ENCODE measurements around the gene PLVAP.

Gene PLVAP, protein sequence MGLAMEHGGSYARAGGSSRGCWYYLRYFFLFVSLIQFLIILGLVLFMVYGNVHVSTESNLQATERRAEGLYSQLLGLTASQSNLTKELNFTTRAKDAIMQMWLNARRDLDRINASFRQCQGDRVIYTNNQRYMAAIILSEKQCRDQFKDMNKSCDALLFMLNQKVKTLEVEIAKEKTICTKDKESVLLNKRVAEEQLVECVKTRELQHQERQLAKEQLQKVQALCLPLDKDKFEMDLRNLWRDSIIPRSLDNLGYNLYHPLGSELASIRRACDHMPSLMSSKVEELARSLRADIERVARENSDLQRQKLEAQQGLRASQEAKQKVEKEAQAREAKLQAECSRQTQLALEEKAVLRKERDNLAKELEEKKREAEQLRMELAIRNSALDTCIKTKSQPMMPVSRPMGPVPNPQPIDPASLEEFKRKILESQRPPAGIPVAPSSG

DNA sequence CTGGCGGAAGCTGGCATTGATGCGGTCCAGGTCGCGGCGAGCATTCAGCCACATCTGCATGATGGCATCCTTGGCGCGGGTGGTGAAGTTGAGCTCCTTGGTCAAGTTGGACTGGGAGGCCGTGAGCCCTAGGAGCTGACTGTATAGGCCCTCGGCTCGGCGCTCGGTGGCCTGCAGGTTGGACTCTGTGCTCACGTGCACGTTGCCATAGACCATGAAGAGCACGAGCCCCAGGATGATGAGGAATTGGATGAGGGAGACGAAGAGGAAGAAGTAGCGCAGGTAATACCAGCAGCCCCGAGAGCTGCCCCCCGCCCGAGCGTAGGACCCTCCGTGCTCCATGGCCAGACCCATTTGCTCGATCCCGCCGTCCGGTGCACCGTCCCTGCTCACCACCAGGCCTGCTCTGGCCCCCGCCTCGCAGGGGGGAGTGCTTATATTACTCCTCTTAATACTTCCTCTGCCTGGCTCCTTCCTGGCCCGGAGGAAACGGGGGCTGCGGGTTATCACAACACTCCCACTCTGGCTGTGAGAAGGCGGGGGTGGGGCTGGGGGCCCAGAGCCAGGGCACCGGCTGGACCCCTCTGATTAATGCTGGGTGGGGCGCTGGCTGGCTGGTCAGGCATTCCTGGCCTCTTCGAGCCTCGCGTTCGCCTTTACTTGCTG lies at the start of gene PLVAP:
PLVAP (minus strand) TSS at position 408 of the 666 bp plus-strand sequence; CDS start at position 354, 54 bp downstream.
- no peaks in the 10 kb centered on the region for H3K36me3 ChIP-seq (ENCODE audit: insufficient read depth, low read length)
- no peaks in the 10 kb centered on the region for H3K4me1 ChIP-seq (ENCODE audit: insufficient read depth, low read length)
- H3K4me3 ChIP-seq (ENCODE audit: low read depth in 1 of 2, low read length in 2 of 2) = no peak within 1 kb of the TSS
- H3K9ac ChIP-seq (ENCODE audit: low read length) = no peak within 1 kb of the TSS
- no peaks in the 10 kb centered on the region for H3K9me3 ChIP-seq (ENCODE audit: low read length)
- H3K27me3 ChIP-seq (ENCODE audit: control insufficient read depth in 1 of 2, insufficient read depth in 2 of 2, low read length in 2 of 2) = peaks cover 0 to 3% of the 10 kb centered on the region in 2 donors
- no peak within 1 kb of the TSS for H3K27ac ChIP-seq (ENCODE audit: low read depth, low read length)

DNA sequence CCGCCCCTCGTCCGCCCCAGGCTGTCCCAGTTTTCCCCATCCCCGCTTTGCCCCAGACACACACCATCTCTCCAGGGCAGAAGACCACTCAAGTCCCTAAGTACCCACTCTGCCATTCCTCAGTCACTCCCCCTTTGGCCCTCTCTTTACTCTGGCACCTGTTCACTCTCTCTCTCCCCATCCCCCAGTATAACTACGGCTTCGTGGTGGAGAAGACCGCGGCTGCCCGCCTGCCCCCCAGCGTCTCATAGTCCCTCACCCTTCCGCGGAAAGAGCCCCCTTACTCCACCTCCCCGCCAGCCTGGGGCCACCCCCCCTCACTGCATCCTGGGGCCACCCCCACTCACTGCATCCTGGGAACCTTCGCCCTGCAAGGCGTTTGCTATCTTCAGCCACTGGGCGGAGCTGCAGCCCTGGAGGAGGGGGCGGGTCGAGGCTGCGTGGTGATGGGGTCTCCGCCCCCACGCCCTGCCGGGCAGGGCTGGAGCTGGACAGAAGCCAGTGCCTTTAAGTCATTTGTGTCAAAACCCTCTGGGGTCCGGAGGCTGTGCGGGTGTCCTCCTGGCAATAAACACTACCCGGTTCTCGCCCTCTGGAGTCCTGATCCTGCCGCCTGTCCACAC lies 47.7 kb upstream of the PLVAP start:
- no peak overlapping the region for H3K4me3 ChIP-seq (ENCODE audit: low read depth in 1 of 2, low read length in 2 of 2)
- no peaks in the 10 kb centered on the region for H3K27me3 ChIP-seq (ENCODE audit: control insufficient read depth in 1 of 2, insufficient read depth in 2 of 2, low read length in 2 of 2)
- no peaks in the 10 kb centered on the region for H3K36me3 ChIP-seq (ENCODE audit: insufficient read depth, low read length)
- no peaks in the 10 kb centered on the region for H3K4me1 ChIP-seq (ENCODE audit: insufficient read depth, low read length)
- H3K9ac ChIP-seq (ENCODE audit: low read length) = no peak overlapping the region
- no peaks in the 10 kb centered on the region for H3K9me3 ChIP-seq (ENCODE audit: low read length)
- no peak overlapping the region for H3K27ac ChIP-seq (ENCODE audit: low read depth, low read length)

DNA sequence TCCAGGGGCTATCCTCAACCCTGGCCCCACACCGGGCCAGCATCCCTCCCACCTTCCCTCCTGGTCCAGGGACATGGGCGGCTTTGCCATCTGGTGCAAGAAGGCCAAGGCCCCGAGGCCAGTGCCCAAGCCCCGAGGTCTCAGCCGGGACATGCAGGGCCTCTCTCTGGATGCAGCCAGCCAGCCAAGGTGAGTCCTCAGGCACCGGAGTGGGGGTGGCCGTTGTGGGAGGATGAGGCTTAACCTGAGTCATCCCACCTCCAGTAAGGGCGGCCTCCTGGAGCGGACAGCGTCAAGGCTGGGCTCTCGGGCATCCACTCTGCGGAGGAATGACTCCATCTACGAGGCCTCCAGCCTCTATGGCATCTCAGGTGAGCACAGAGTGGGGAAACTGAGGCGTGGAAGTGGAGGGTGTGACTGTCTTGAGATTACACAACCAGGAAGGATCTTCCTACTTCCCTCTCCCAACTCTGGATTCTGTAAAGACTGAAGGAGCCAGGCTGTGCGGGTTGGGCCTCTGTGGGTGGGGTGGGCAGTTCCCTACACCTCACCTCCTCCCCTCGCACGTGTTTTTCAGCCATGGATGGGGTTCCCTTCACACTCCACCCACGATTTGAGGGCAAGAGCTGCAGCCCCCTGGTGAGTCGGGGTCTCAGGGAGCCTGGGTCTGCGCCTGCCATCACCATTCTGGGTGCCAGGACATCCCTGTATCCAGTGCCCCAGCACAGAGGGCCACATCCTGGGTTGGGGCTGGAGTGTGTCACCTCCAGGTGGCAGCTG lies 46.5 kb upstream of the PLVAP start:
- no peaks in the 10 kb centered on the region for H3K36me3 ChIP-seq (ENCODE audit: insufficient read depth, low read length)
- peaks cover 6% of the 10 kb centered on the region for H3K4me1 ChIP-seq (ENCODE audit: insufficient read depth, low read length)
- no peaks in the 10 kb centered on the region for H3K27me3 ChIP-seq (ENCODE audit: control insufficient read depth in 1 of 2, insufficient read depth in 2 of 2, low read length in 2 of 2)
- no peaks in the 10 kb centered on the region for H3K9me3 ChIP-seq (ENCODE audit: low read length)
- H3K27ac ChIP-seq (ENCODE audit: low read depth, low read length) = no peak overlapping the region
- H3K4me3 ChIP-seq (ENCODE audit: low read depth in 1 of 2, low read length in 2 of 2) = no peak overlapping the region
- no peak overlapping the region for H3K9ac ChIP-seq (ENCODE audit: low read length)

DNA sequence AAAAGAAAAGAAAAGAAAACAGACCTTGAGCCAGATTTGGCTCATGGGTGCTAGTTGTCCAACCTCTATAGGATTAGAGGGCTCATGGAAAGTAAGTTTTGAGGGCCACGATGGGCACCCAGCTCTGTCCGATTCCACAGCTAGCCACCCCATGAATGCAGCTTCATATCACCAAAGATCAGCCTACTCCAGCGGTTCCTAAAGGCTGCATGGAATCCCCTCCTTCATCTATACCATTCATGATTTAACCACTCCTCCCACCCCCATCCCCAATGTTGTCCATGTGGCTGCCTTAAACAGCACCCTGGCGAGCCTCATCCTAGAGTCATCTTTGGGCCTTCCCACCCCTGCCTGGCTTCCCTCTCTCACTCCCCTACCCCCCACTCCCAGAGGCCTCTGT lies 44.8 kb upstream of the PLVAP start:
- H3K27ac ChIP-seq (ENCODE audit: low read depth, low read length) = no peak overlapping the region
- H3K4me1 ChIP-seq (ENCODE audit: insufficient read depth, low read length) = peaks cover 6% of the 10 kb centered on the region
- no peaks in the 10 kb centered on the region for H3K27me3 ChIP-seq (ENCODE audit: control insufficient read depth in 1 of 2, insufficient read depth in 2 of 2, low read length in 2 of 2)
- no peaks in the 10 kb centered on the region for H3K36me3 ChIP-seq (ENCODE audit: insufficient read depth, low read length)
- no peak overlapping the region for H3K4me3 ChIP-seq (ENCODE audit: low read depth in 1 of 2, low read length in 2 of 2)
- no peaks in the 10 kb centered on the region for H3K9me3 ChIP-seq (ENCODE audit: low read length)
- H3K9ac ChIP-seq (ENCODE audit: low read length) = no peak overlapping the region

DNA sequence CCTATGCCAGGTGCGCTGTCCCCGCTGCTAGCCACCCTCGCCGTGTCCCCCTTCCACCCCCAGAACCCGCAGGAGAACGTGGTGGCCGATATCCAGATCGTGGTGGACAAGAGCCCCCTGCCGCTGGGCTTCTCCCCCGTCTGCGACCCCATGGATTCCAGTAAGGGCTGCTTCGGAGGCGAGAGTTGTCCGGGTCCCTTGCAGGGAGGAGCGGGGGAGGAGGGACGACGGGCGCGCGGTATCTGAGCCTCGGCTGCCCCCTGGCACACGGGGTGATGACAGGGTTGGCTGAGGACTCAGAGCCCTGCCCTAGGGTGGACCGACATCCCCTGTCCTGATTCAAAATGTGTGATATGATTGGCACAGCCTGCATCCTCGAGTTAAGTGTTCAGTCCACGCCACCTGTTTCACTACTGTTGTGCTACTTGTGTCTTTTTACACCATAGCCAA lies 43.4 kb upstream of the PLVAP start:
- Histone ChIP-seq H3K4me1 (ENCODE audit: insufficient read depth, low read length) (peaks cover 6% of the 10 kb centered on the region), H3K27me3 (ENCODE audit: control insufficient read depth in 1 of 2, insufficient read depth in 2 of 2, low read length in 2 of 2) (no peaks in the 10 kb centered on the region), H3K27ac (ENCODE audit: low read depth, low read length) (peak overlapping the region; percentile 27), H3K4me3 (ENCODE audit: low read depth in 1 of 2, low read length in 2 of 2) (peak overlapping the region; percentile 68 to 86), H3K9me3 (ENCODE audit: low read length) (no peaks in the 10 kb centered on the region), H3K9ac (ENCODE audit: low read length) (no peak overlapping the region), H3K36me3 (ENCODE audit: insufficient read depth, low read length) (no peaks in the 10 kb centered on the region)

DNA sequence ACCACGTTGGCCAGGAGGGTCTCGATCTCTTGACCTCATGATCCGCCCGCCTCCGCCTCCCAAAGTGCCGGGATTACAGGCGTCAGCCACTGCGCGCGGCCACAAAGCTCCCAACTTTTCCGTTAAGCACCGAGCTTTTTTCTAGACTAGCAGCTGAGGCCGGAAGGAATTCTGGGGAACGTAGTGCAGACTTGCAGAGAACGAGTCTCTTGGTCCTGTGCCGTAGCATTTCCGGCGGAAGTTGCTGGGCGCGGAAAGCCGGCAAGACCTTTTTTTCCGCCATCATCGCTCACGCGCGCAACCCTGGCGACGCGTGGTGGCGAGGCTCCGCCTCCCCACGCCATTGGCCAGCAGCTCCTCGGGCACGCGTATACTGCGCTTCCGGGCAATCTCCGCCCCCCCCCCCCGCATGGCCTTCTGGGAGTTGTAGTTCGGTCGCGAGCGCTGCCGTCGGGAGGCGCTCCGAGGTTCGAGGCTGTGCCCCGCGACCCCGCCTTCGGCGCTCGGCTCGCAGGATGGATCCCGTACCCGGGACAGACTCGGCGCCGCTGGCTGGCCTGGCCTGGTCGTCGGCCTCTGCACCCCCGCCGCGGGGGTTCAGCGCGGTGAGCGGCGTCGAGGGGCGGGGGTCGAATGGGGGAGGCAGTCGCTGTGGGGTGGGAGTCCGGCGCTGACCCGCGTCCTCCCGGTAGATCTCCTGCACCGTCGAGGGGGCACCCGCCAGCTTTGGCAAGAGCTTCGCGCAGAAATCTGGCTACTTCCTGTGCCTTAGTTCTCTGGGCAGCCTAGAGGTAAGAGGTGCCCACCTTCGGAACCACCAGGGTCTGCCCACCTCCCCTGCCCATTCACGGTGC lies 42.7 kb upstream of the PLVAP start, which contains the start of gene MVB12A:
MVB12A (plus strand) TSS at position 427 of the 854 bp plus-strand sequence; CDS start at position 516, 89 bp downstream.
- H3K27ac ChIP-seq (ENCODE audit: low read depth, low read length) = peak within 1 kb of the TSS; percentile 74
- H3K9me3 ChIP-seq (ENCODE audit: low read length) = no peaks in the 10 kb centered on the region
- H3K9ac ChIP-seq (ENCODE audit: low read length) = no peak within 1 kb of the TSS
- H3K27me3 ChIP-seq (ENCODE audit: control insufficient read depth in 1 of 2, insufficient read depth in 2 of 2, low read length in 2 of 2) = no peaks in the 10 kb centered on the region
- peak within 1 kb of the TSS; percentile 68 to 86 for H3K4me3 ChIP-seq (ENCODE audit: low read depth in 1 of 2, low read length in 2 of 2)
- H3K36me3 ChIP-seq (ENCODE audit: insufficient read depth, low read length) = no peaks in the 10 kb centered on the region
- peaks cover 6% of the 10 kb centered on the region for H3K4me1 ChIP-seq (ENCODE audit: insufficient read depth, low read length)

DNA sequence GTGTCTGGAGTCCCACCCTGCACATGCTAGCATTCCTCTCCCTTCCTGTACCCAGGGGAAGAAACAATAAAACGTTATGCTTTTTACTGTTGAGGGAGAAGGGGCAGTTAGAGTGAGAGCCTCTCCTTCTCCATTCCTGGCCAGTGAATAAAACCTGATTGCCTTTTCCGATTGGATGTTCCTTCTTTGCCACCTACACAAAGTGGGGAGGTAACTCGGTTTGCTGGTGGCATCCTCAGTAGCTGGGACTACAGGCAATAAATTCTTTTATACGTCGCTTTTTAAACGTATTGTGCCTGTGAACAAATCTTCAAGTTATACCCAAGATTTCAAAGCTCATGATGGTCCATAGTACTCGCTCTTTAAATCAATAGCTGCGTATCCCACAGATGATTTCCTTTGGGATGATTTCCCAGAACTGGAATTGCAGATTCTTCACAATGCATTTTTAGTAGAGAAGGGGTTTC lies 42.0 kb upstream of the PLVAP start:
- Histone ChIP-seq H3K36me3 (ENCODE audit: insufficient read depth, low read length) (no peaks in the 10 kb centered on the region), H3K27ac (ENCODE audit: low read depth, low read length) (peak overlapping the region; percentile 74), H3K9me3 (ENCODE audit: low read length) (no peaks in the 10 kb centered on the region), H3K27me3 (ENCODE audit: control insufficient read depth in 1 of 2, insufficient read depth in 2 of 2, low read length in 2 of 2) (no peaks in the 10 kb centered on the region), H3K9ac (ENCODE audit: low read length) (no peak overlapping the region), H3K4me1 (ENCODE audit: insufficient read depth, low read length) (peaks cover 6% of the 10 kb centered on the region), H3K4me3 (ENCODE audit: low read depth in 1 of 2, low read length in 2 of 2) (peak overlapping the region in 1 of 2 donors; percentile 37)

DNA sequence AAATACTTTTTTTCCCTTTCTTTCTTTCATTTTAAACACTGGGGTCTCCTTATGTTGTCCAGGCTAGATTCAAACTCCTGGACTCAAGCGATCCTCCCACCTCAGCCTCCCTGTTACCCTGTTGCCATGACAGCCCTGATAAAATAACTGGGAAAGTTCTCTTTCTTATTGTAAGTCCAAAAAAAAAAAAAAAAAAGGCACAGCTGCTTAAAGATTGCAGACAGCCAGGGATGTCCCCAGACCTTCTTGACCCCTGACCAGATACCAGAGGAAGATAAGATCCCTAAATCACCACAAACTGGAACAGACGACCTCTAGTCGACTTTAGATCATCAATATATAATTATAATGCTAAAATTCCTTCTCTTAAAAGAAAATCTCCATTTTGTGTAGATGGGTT lies 41.6 kb upstream of the PLVAP start:
- Histone ChIP-seq H3K9me3 (ENCODE audit: low read length) (no peaks in the 10 kb centered on the region), H3K4me3 (ENCODE audit: low read depth in 1 of 2, low read length in 2 of 2) (peak overlapping the region in 1 of 2 donors; percentile 37), H3K9ac (ENCODE audit: low read length) (no peak overlapping the region), H3K27ac (ENCODE audit: low read depth, low read length) (no peak overlapping the region), H3K27me3 (ENCODE audit: control insufficient read depth in 1 of 2, insufficient read depth in 2 of 2, low read length in 2 of 2) (no peaks in the 10 kb centered on the region), H3K4me1 (ENCODE audit: insufficient read depth, low read length) (peaks cover 6% of the 10 kb centered on the region), H3K36me3 (ENCODE audit: insufficient read depth, low read length) (no peaks in the 10 kb centered on the region)

DNA sequence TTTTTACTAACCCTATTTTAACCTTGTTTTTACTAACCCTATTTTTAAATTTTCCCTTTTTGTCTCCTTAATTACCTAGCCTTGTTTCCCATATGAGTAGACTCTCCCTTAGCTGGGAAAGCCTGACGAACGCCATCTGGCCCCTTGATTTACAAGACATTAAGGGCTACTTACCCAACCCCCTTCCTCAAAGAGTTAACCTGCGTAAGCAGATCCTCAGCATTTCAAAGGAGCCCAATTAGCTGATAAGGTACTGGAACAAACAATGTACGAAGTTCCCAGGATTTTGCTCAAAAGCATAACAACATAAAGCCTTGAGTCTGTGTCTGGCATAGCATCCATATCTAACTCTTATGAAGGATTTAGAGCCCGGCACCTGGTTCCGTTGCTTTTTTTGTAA lies 38.0 kb upstream of the PLVAP start:
- H3K27ac ChIP-seq (ENCODE audit: low read depth, low read length) = no peak overlapping the region
- H3K4me3 ChIP-seq (ENCODE audit: low read depth in 1 of 2, low read length in 2 of 2) = no peak overlapping the region
- H3K27me3 ChIP-seq (ENCODE audit: control insufficient read depth in 1 of 2, insufficient read depth in 2 of 2, low read length in 2 of 2) = no peaks in the 10 kb centered on the region
- no peaks in the 10 kb centered on the region for H3K36me3 ChIP-seq (ENCODE audit: insufficient read depth, low read length)
- peaks cover 12% of the 10 kb centered on the region for H3K4me1 ChIP-seq (ENCODE audit: insufficient read depth, low read length)
- no peak overlapping the region for H3K9ac ChIP-seq (ENCODE audit: low read length)
- H3K9me3 ChIP-seq (ENCODE audit: low read length) = no peaks in the 10 kb centered on the region

DNA sequence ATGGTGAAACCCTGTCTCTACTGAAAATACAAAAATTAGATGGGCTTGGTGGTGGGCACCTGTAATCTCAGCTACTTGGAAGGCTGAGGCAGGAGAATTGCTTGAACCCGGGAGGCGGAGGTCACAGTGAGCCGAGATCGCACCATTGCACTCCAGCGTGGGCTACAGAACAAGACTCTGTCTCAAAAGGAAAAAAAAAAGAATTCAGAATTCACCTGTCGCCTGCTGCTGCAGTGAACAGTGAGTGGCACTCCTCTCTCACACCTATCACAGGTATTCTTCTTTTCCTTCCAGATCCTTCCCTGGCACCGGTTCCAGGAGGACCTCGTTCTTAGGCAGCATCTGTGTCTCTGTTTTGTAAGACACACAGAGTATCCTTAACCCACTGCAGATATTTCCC lies 37.0 kb upstream of the PLVAP start:
- Histone ChIP-seq H3K4me1 (ENCODE audit: insufficient read depth, low read length) (peaks cover 11% of the 10 kb centered on the region), H3K27me3 (ENCODE audit: control insufficient read depth in 1 of 2, insufficient read depth in 2 of 2, low read length in 2 of 2) (no peaks in the 10 kb centered on the region), H3K4me3 (ENCODE audit: low read depth in 1 of 2, low read length in 2 of 2) (no peak overlapping the region), H3K27ac (ENCODE audit: low read depth, low read length) (no peak overlapping the region), H3K36me3 (ENCODE audit: insufficient read depth, low read length) (no peaks in the 10 kb centered on the region), H3K9ac (ENCODE audit: low read length) (no peak overlapping the region), H3K9me3 (ENCODE audit: low read length) (no peaks in the 10 kb centered on the region)

Data from muscle layer of colon (tissue), 2 donors.